Osteocyte (in vitro differentiated cells): ENCODE measurements around the gene PNLIPRP1. TPM values are rescaled to one million over a fixed set of nuclear protein-coding genes. Genes with fewer than 3 reads are reported as not detected.

ENCODE experiments used
- DNase-seq: peaks from one replicate; pipeline ENCODE4 v3.0.0; 2021; ENCODE audit warnings: mixed read lengths; ENCODE audit not compliant: unreplicated experiment; ENCODE audit errors: extremely low spot score
- H3K27ac Mint-ChIP-seq: one replicate; pipeline ENCODE4 v1.8.0; 2021; ENCODE audit warnings: mild to moderate bottlenecking, mixed read lengths; ENCODE audit not compliant: unreplicated experiment
- H3K27me3 Mint-ChIP-seq: one replicate; pipeline ENCODE4 v1.8.0; 2021; ENCODE audit warnings: mixed read lengths; ENCODE audit not compliant: unreplicated experiment
- H3K36me3 Mint-ChIP-seq: one replicate; pipeline ENCODE4 v1.8.0; 2021; ENCODE audit warnings: mixed read lengths; ENCODE audit not compliant: unreplicated experiment
- H3K4me1 Mint-ChIP-seq: one replicate; pipeline ENCODE4 v1.8.0; 2021; ENCODE audit warnings: mixed read lengths; ENCODE audit not compliant: unreplicated experiment
- H3K4me3 Mint-ChIP-seq: one replicate; pipeline ENCODE4 v1.8.0; 2021; ENCODE audit warnings: mild to moderate bottlenecking, moderate library complexity, mixed read lengths; ENCODE audit not compliant: unreplicated experiment
- H3K9me3 Mint-ChIP-seq: one replicate; pipeline ENCODE4 v1.8.0; 2021; ENCODE audit warnings: mixed read lengths; ENCODE audit not compliant: unreplicated experiment
- total RNA-seq: library from RNA; stranded (reverse); gene quantifications from 2 replicates; pipeline ENCODE4 v1.2.1, GENCODE V29; 2021
- TF ChIP-seq, protein P1 (sequence below): fragments of 200-600 bp; sonication (generic); IDR thresholded peaks from 2 replicates; pipeline ENCODE4 v1.5.0; 2021; ENCODE audit warnings: antibody characterized with exemption, mild to moderate bottlenecking, moderate library complexity

Gene PNLIPRP1
- total RNA-seq, 1 donor from 2014 or later: not detected

DNA sequence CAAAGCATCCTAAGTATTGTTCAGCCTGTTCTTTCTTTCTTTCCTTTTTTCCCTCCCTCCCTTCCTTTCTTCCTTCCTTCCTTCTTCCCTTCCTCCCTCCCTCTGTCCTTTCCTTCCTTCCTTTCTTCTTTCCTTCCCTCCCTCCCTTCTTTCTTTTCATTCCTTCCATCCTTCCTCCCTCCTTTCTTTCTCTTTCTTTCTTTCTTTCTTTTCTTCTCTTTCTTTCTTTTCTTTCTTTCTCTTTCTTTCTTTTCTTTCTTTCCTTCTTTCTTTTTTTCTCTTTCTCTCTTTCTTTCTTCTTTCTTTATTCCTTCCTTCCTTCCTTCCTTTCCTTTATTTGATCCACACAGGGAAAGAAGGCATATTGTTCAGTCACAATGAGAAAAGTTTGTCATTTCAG lies 23.8 kb upstream of the PNLIPRP1 start:
- H3K27me3 Mint-ChIP-seq: peaks cover 5% of the 10 kb centered on the region
- TF ChIP-seq, protein P1, sequence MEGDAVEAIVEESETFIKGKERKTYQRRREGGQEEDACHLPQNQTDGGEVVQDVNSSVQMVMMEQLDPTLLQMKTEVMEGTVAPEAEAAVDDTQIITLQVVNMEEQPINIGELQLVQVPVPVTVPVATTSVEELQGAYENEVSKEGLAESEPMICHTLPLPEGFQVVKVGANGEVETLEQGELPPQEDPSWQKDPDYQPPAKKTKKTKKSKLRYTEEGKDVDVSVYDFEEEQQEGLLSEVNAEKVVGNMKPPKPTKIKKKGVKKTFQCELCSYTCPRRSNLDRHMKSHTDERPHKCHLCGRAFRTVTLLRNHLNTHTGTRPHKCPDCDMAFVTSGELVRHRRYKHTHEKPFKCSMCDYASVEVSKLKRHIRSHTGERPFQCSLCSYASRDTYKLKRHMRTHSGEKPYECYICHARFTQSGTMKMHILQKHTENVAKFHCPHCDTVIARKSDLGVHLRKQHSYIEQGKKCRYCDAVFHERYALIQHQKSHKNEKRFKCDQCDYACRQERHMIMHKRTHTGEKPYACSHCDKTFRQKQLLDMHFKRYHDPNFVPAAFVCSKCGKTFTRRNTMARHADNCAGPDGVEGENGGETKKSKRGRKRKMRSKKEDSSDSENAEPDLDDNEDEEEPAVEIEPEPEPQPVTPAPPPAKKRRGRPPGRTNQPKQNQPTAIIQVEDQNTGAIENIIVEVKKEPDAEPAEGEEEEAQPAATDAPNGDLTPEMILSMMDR: no peak
- no peak for DNase-seq
- no peaks in the 10 kb centered on the region for H3K36me3 Mint-ChIP-seq
- peaks cover 7% of the 10 kb centered on the region for H3K9me3 Mint-ChIP-seq
- H3K4me1 Mint-ChIP-seq: no peaks in the 10 kb centered on the region
- no peak overlapping the region for H3K27ac Mint-ChIP-seq
- no peak overlapping the region for H3K4me3 Mint-ChIP-seq

DNA sequence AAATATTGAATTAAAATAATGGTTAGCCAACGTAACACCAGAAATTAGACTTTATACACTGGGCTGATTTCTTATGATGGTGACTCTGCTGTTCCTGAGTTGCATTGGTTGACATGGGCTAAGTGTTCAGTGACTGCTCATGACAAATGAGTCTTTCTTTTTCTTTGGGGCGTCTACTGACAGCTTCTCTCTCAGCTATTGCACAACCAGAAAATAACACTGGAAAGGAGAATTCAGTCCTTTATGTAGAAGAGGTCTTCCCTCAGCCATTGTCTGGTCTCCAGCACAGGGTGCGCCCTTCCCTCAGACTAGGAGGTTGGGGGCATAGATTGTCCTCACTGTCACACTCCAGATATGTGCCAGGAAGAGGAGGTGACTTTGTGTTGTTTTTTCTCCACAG lies 23.4 kb upstream of the PNLIPRP1 start:
- TF ChIP-seq, protein P1: no peak
- Mint-ChIP-seq H3K4me3 (no peak overlapping the region), H3K27ac (no peak overlapping the region), H3K4me1 (no peaks in the 10 kb centered on the region), H3K36me3 (no peaks in the 10 kb centered on the region), H3K9me3 (peaks cover 7% of the 10 kb centered on the region), H3K27me3 (peaks cover 4% of the 10 kb centered on the region)
- DNase-seq: no peak

DNA sequence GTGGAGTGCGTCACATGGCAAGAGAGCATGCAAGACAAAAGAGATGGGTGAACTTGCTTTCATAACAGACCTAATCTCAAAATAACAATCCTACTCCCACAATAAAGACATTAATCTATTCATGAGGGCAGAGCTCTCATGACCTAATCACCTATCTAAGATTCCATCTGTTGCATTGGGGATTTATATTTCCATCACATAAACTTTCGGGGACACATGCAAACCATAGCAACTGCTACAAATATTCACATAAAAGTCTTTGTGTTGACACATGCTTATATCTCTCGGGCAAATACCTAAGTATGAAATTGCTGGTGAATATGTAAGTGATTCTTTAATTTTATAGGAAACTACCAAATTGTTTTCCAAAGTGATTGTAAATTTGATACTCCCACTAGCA lies 16.0 kb upstream of the PNLIPRP1 start:
- TF ChIP-seq, protein P1: no peak
- DNase-seq: no peak
- Mint-ChIP-seq H3K4me3 (no peak overlapping the region), H3K36me3 (no peaks in the 10 kb centered on the region), H3K27me3 (no peaks in the 10 kb centered on the region), H3K9me3 (peaks cover 3% of the 10 kb centered on the region), H3K4me1 (no peaks in the 10 kb centered on the region), H3K27ac (no peak overlapping the region)

DNA sequence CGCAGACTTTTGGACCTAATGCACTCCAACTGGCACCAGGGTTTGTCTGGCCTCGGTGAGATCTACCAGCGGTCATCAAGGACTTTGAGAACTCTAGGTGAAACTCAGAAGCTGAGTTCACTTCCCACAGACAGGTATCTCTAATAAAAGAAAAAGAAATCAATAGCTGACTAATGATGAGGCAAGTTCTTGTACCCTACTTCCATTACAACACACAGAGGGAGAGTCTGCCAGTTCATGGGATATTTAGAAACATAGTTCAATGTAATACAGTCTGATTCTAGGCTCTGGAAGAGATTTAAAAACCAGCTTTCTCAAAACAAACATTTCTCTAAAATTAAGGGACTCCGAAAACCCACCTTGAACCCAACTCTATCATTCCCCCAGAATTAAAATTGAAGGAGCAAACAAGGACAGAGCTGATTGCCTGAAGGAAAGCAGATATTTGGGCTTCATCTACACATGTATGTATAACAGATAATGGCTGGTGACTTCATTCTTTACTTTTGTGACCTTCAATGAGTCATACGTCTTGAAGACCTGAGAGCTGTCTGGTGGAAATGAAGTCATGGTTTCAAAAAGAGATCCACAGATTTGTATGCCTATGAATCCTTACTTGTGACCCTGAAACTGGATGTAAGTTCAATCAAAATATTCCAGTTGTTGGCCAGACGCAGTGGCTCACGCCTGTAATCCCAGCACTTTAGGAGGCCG lies 2.7 kb upstream of the PNLIPRP1 start:
- Mint-ChIP-seq H3K27ac (no peak overlapping the region), H3K9me3 (peaks cover 8% of the 10 kb centered on the region), H3K36me3 (no peaks in the 10 kb centered on the region), H3K27me3 (no peaks in the 10 kb centered on the region), H3K4me1 (no peaks in the 10 kb centered on the region), H3K4me3 (no peak overlapping the region)
- TF ChIP-seq, protein P1: no peak
- DNase-seq: no peak

GRCh38 chr10:116588995-116589394 lies 1.8 kb upstream of the PNLIPRP1 start:
- Mint-ChIP-seq H3K4me1 (no peaks in the 10 kb centered on the region), H3K27ac (no peak overlapping the region), H3K4me3 (no peak overlapping the region), H3K27me3 (no peaks in the 10 kb centered on the region), H3K36me3 (no peaks in the 10 kb centered on the region), H3K9me3 (peaks cover 8% of the 10 kb centered on the region)
- no peak for DNase-seq
- TF ChIP-seq, protein P1: no peak
